B cell (primary cell): ENCODE results near the gene LRFN5. TPM values are rescaled to one million over a fixed set of nuclear protein-coding genes. Genes with fewer than 3 reads are reported as not detected.

ENCODE experiments used
- ATAC-seq: fragments of 200-7000 bp; cut with Tn5 transposase; one replicate; pipeline ENCODE4 v1.10.0; 2021; ENCODE audit warnings: low read depth, mild to moderate bottlenecking, moderate number of reproducible peaks, moderate library complexity
- CTCF ChIA-PET: fragments of 350-600 bp; sonication (Branson Sonifier 250); formaldehyde crosslinking; loops from one replicate; lab custom pipeline; 2021; ENCODE audit warnings: antibody characterized with exemption, inconsistent platforms; lab: Charles Lee
- POLR2A ChIA-PET: fragments of 350-600 bp; sonication (Branson Sonifier 250); formaldehyde crosslinking; loops from one replicate; lab custom pipeline; 2021; ENCODE audit warnings: antibody characterized with exemption; lab: Charles Lee
- DNase-seq: peaks from one replicate; pipeline ENCODE4 v3.0.0; 2013
- H2AFZ ChIP-seq: 2 replicates; pipeline ENCODE4 v1.6.1; 2012; ENCODE audit warnings: mild to moderate bottlenecking, low read depth, low read length; ENCODE audit not compliant: insufficient read depth, poor library complexity, severe bottlenecking
- H3K27ac ChIP-seq, 2 donors: 1 replicate in 1 of 2; 2 replicates in 1 of 2; pipeline ENCODE4 v1.5.1; 2012 to 2013; ENCODE audit warnings: low read length in 2 of 2, mild to moderate bottlenecking in 2 of 2, moderate library complexity in 1 of 2
- H3K27me3 ChIP-seq, 4 experiments: fragments of 200-600 bp in 1 of 4; sonication (generic) in 1 of 4; replicated peaks in 1 of 4; 1 replicate in 2 of 4; 2 replicates in 2 of 4; pipeline versions ENCODE4 v1.6.1 to v1.7.0; 2013 to 2016; ENCODE audit warnings: low read length in 3 of 4, mild to moderate bottlenecking in 2 of 4, mixed read lengths in 1 of 4, moderate library complexity in 1 of 4; ENCODE audit not compliant: insufficient read depth in 4 of 4, control insufficient read depth in 3 of 4; ENCODE audit errors: control extremely low read depth in 1 of 4
- H3K36me3 ChIP-seq, 2 experiments: replicated peaks in 1 of 2; 1 replicate in 1 of 2; 2 replicates in 1 of 2; pipeline versions ENCODE4 v1.6.1 to v1.7.1; 2013; ENCODE audit warnings: low read length in 1 of 2; ENCODE audit not compliant: insufficient read depth in 2 of 2, control insufficient read depth in 1 of 2; ENCODE audit errors: control extremely low read depth in 1 of 2, extremely low read depth in 1 of 2
- H3K4me1 ChIP-seq, 2 donors: fragments of 200-600 bp in 1 of 2; sonication (generic) in 1 of 2; 1 replicate in 1 of 2; 2 replicates in 1 of 2; pipeline versions ENCODE4 v1.5.1 to v1.6.1; 2013 to 2017; ENCODE audit warnings: low read length in 2 of 2; ENCODE audit not compliant: control insufficient read depth in 2 of 2, insufficient read depth in 2 of 2
- H3K4me2 ChIP-seq: replicated peaks from 2 replicates; pipeline ENCODE3; 2012; ENCODE audit warnings: mild to moderate bottlenecking, low read depth, low read length; ENCODE audit not compliant: poor library complexity, severe bottlenecking
- H3K4me3 ChIP-seq, 5 experiments: fragments of 200-600 bp in 1 of 5; sonication (generic) in 1 of 5; 1 replicate in 3 of 5; 2 replicates in 2 of 5; pipeline versions ENCODE4 v1.5.1 to v1.7.0; 2011 to 2016; ENCODE audit warnings: low read length in 4 of 5, mild to moderate bottlenecking in 4 of 5, low read depth in 2 of 5, control low read depth in 1 of 5, moderate library complexity in 1 of 5; ENCODE audit not compliant: insufficient read depth in 1 of 5; ENCODE audit errors: control extremely low read depth in 1 of 5, extremely low read depth in 1 of 5
- H3K79me2 ChIP-seq: fragments of 200-600 bp; sonication (generic); one replicate; pipeline ENCODE4 v1.6.0; 2016; ENCODE audit warnings: low read length; ENCODE audit not compliant: control insufficient read depth, insufficient read depth
- H3K9ac ChIP-seq: fragments of 200-600 bp; sonication (generic); 2 replicates; pipeline ENCODE4 v1.6.1; 2017; ENCODE audit warnings: mild to moderate bottlenecking, low read length, moderate library complexity
- H3K9me3 ChIP-seq, 3 donors: one replicate each; pipeline versions ENCODE4 v1.6.1 to v1.7.1; 2013; ENCODE audit warnings: low read length in 2 of 3; ENCODE audit not compliant: control insufficient read depth in 2 of 3, insufficient read depth in 1 of 3; ENCODE audit errors: control extremely low read depth in 1 of 3
- H4K20me1 ChIP-seq: 2 replicates; pipeline ENCODE4 v1.6.0; 2012; ENCODE audit warnings: mild to moderate bottlenecking, low read length; ENCODE audit not compliant: insufficient read depth, control insufficient read depth, poor library complexity, severe bottlenecking
- H3K27ac Mint-ChIP-seq: one replicate; pipeline ENCODE4 v1.8.0; 2021; ENCODE audit warnings: mixed read lengths
- H3K27me3 Mint-ChIP-seq: one replicate; pipeline ENCODE4 v1.8.0; 2021; ENCODE audit warnings: mixed read lengths
- H3K4me1 Mint-ChIP-seq: one replicate; pipeline ENCODE4 v1.8.0; 2021; ENCODE audit warnings: mixed read lengths
- H3K4me3 Mint-ChIP-seq: one replicate; pipeline ENCODE4 v1.8.0; 2021; ENCODE audit warnings: mixed read lengths
- H3K9me3 Mint-ChIP-seq: one replicate; pipeline ENCODE4 v1.8.0; 2022; ENCODE audit warnings: mixed read lengths; ENCODE audit not compliant: insufficient read depth
- CTCF ChIP-seq: fragments of 200-600 bp; IDR thresholded peaks from one replicate; pipeline ENCODE4 v1.8.0; 2022; ENCODE audit warnings: antibody characterized with exemption, mild to moderate bottlenecking
- EZH2 ChIP-seq: IDR thresholded peaks from 2 replicates; pipeline ENCODE4 v1.6.1; 2012; ENCODE audit warnings: borderline replicate concordance, low read depth, mild to moderate bottlenecking, moderate library complexity, low read length; ENCODE audit not compliant: insufficient read depth, poor library complexity, severe bottlenecking
- WGBS: methylation state at CpG from one replicate; pipeline ENCODE4 v1.1.5; 2013; ENCODE audit warnings: missing lambda C conversion rate; ENCODE audit not compliant: insufficient coverage; 5-methylcytosine and 5-hydroxymethylcytosine counted together
- intact Hi-C: fragments of 100-400 bp; cut with micrococcal nuclease; formaldehyde crosslinking; loops from one replicate; pipeline ENCODE4 v1.10.0; 2022
- polyA plus RNA-seq: library from polyadenylated mRNA; depleted of rRNA; stranded (reverse); fragments of >200 nt; gene quantifications from 2 replicates; pipeline ENCODE4 v1.2.3, GENCODE V29; 2012
- total RNA-seq, 2 donors: library from RNA; stranded (reverse); fragments of 120-200 nt in 1 of 2; gene quantifications; 1 replicate in 1 of 2; 2 replicates in 1 of 2; pipeline versions ENCODE4 v1.2.3 to v1.2.4, GENCODE V29; 2013 to 2022

LRFN5 gene
- total and polyA plus RNA-seq, 2 donors (not counting 1 experiment from before 2014, with no cell fraction given): 0.30 TPM; not detected in 1

- Histone ChIP-seq H3K79me2 (no peaks in the 10 kb centered on the region), H3K27me3 (no peaks in the 10 kb centered on the region), H3K9ac (no peak overlapping the region), H4K20me1 (no peaks in the 10 kb centered on the region), H3K4me3 (no peak overlapping the region), H3K4me1 (no peaks in the 10 kb centered on the region), H3K4me2 (no peak overlapping the region), H3K9me3 (no peaks in the 10 kb centered on the region), H3K36me3 (no peaks in the 10 kb centered on the region), H2AFZ (no peak overlapping the region), H3K27ac (no peak overlapping the region)
- H3K9me3 Mint-ChIP-seq: no peaks in the 10 kb centered on the region
- no peaks in the 10 kb centered on the region for H3K4me1 Mint-ChIP-seq
- no CpG with 5 or more reads among the region's 3 CpGs for WGBS
- DNase-seq (no peak), ATAC-seq (no peak)
- CTCF ChIA-PET: no interaction called here
- H3K4me3 Mint-ChIP-seq: no peak overlapping the region
- TF ChIP-seq CTCF: no peak
- H3K27ac Mint-ChIP-seq: no peak overlapping the region
- no peaks in the 10 kb centered on the region for H3K27me3 Mint-ChIP-seq
- intact Hi-C loops: no loop called here
- POLR2A ChIA-PET: no interaction called here
Measured at GRCh38 chr14:41634286-41634685, 27.6 kb downstream of the LRFN5 start.

GRCh38 chr14:41636492-41637392 lies 30.1 kb downstream of the LRFN5 start:
- Mint-ChIP-seq H3K4me1 (no peaks in the 10 kb centered on the region), H3K27ac (no peak overlapping the region), H3K9me3 (no peaks in the 10 kb centered on the region), H3K27me3 (no peaks in the 10 kb centered on the region), H3K4me3 (no peak overlapping the region)
- ChIA-PET CTCF (no interaction called here), POLR2A (no interaction called here)
- no peak overlapping the region for H3K4me3 ChIP-seq
- WGBS: no CpG with 5 or more reads among the region's 2 CpGs
- no peaks in the 10 kb centered on the region for H3K9me3 ChIP-seq
- no peaks in the 10 kb centered on the region for H4K20me1 ChIP-seq
- DNase-seq (no peak), ATAC-seq (no peak)
- H3K4me2 ChIP-seq: no peak overlapping the region
- no peak overlapping the region for H2AFZ ChIP-seq
- no peaks in the 10 kb centered on the region for H3K27me3 ChIP-seq
- no peaks in the 10 kb centered on the region for H3K79me2 ChIP-seq
- H3K36me3 ChIP-seq: no peaks in the 10 kb centered on the region
- H3K4me1 ChIP-seq: no peaks in the 10 kb centered on the region
- intact Hi-C loops: no loop called here
- TF ChIP-seq CTCF (no peak), EZH2 (no peak)
- no peak overlapping the region for H3K9ac ChIP-seq
- no peak overlapping the region for H3K27ac ChIP-seq
